ENCODE data around the gene BCAS3. TPM values are rescaled to one million over a fixed set of nuclear protein-coding genes. Genes with fewer than 3 reads are reported as not detected.

The BCAS3 gene
- polyA plus RNA-seq, 3 donors, result 10.3 to 19.1 (median 14.7) TPM

- Mint-ChIP-seq H3K4me1 (no peaks in the 10 kb centered on the region), H3K9me3 (peaks cover 0 to 15% (median 2%) of the 10 kb centered on the region in 7 donors), H3K36me3 (peaks cover 3 to 9% of the 10 kb centered on the region in 2 donors), H3K4me3 (no peak overlapping the region), H3K27me3 (ENCODE audit: low read depth in 3 of 3) (no peaks in the 10 kb centered on the region), H3K27ac (no peak overlapping the region)
- Histone ChIP-seq H3K27me3 (ENCODE audit: control insufficient read depth in 2 of 2, insufficient read depth in 2 of 2, low read length in 2 of 2) (no peaks in the 10 kb centered on the region), H3K27ac (ENCODE audit: low read depth in 1 of 2, low read length in 2 of 2) (no peak overlapping the region), H3K4me1 (ENCODE audit: control insufficient read depth in 1 of 2, insufficient read depth in 2 of 2, low read length in 2 of 2) (no peaks in the 10 kb centered on the region), H3K36me3 (replicated peaks in 1 of 2; ENCODE audit: control insufficient read depth in 1 of 2, insufficient read depth in 2 of 2, low read length in 2 of 2) (no peaks in the 10 kb centered on the region), H2AFZ (ENCODE audit: insufficient read depth, low read depth, low read length, poor library complexity, severe bottlenecking) (no peak overlapping the region), H3K4me2 (replicated peaks; ENCODE audit: extremely low read depth, low read length, poor library complexity, severe bottlenecking) (no peak overlapping the region), H4K20me1 (ENCODE audit: insufficient read depth, low read length) (no peaks in the 10 kb centered on the region), H3K9me3 (replicated peaks in 1 of 2; ENCODE audit: control insufficient read depth in 1 of 2, insufficient read depth in 1 of 2, low read length in 2 of 2) (peaks cover 0 to 1% of the 10 kb centered on the region in 2 donors), H3K9ac (ENCODE audit: insufficient read depth, low read length, poor library complexity, severe bottlenecking) (no peak overlapping the region), H3K79me2 (ENCODE audit: insufficient read depth, low read length) (no peaks in the 10 kb centered on the region), H3K4me3 (replicated peaks in 1 of 3; ENCODE audit: low read depth in 2 of 3, low read length in 3 of 3) (no peak overlapping the region)
- intact Hi-C loops (cut with micrococcal nuclease), result no loop called here
- TF ChIP-seq CTCF (IDR thresholded peaks at IDR 0.05), result no peak
- WGBS (ENCODE audit: insufficient coverage), result 70% methylated on average over 2 of the region's 4 CpGs
- no peak for DNase-seq
Observed at GRCh38 chr17:61087024-61087423, 409.4 kb downstream of the BCAS3 start.

- intact Hi-C loops (cut with micrococcal nuclease), result no loop called here
- Mint-ChIP-seq H3K27ac (no peak overlapping the region), H3K36me3 (peaks cover 3 to 9% of the 10 kb centered on the region in 2 donors)
Observed at GRCh38 chr17:61088556-61088955, 410.9 kb downstream of the BCAS3 start.

More at GRCh38 chr17:61088556-61088955, 410.9 kb downstream of the BCAS3 start:
- Mint-ChIP-seq H3K4me1 (no peaks in the 10 kb centered on the region), H3K4me3 (no peak overlapping the region), H3K9me3 (peaks cover 0 to 18% (median 6%) of the 10 kb centered on the region in 7 donors), H3K27me3 (ENCODE audit: low read depth in 3 of 3) (no peaks in the 10 kb centered on the region)
- Histone ChIP-seq H3K79me2 (ENCODE audit: insufficient read depth, low read length) (no peaks in the 10 kb centered on the region), H3K27ac (ENCODE audit: low read depth in 1 of 2, low read length in 2 of 2) (no peak overlapping the region), H3K9ac (ENCODE audit: insufficient read depth, low read length, poor library complexity, severe bottlenecking) (no peak overlapping the region), H3K36me3 (replicated peaks in 1 of 2; ENCODE audit: control insufficient read depth in 1 of 2, insufficient read depth in 2 of 2, low read length in 2 of 2) (no peaks in the 10 kb centered on the region), H3K9me3 (replicated peaks in 1 of 2; ENCODE audit: control insufficient read depth in 1 of 2, insufficient read depth in 1 of 2, low read length in 2 of 2) (peaks cover 6 to 8% of the 10 kb centered on the region in 2 donors), H2AFZ (ENCODE audit: insufficient read depth, low read depth, low read length, poor library complexity, severe bottlenecking) (no peak overlapping the region), H3K4me2 (replicated peaks; ENCODE audit: extremely low read depth, low read length, poor library complexity, severe bottlenecking) (no peak overlapping the region), H3K4me1 (ENCODE audit: control insufficient read depth in 1 of 2, insufficient read depth in 2 of 2, low read length in 2 of 2) (no peaks in the 10 kb centered on the region), H4K20me1 (ENCODE audit: insufficient read depth, low read length) (no peaks in the 10 kb centered on the region), H3K4me3 (replicated peaks in 1 of 3; ENCODE audit: low read depth in 2 of 3, low read length in 3 of 3) (no peak overlapping the region), H3K27me3 (ENCODE audit: control insufficient read depth in 2 of 2, insufficient read depth in 2 of 2, low read length in 2 of 2) (no peaks in the 10 kb centered on the region)
- no peak for DNase-seq
- no peak for TF ChIP-seq CTCF (IDR thresholded peaks at IDR 0.05)
- no CpG with 5 or more reads among the region's 2 CpGs for WGBS (ENCODE audit: insufficient coverage)

Measured in CD14-positive monocyte (primary cell).